B cell (primary cell): ENCODE data around the gene ARSD. TPM values are rescaled to one million over a fixed set of nuclear protein-coding genes. Genes with fewer than 3 reads are reported as not detected.
"Not testable (repeated sequence)": the region's sequence is repeated elsewhere in the genome, so short reads cannot be mapped to it uniquely, and the experiment has no call there.

ENCODE experiments used
- ATAC-seq: fragments of 200-7000 bp; cut with Tn5 transposase; one replicate; pipeline ENCODE4 v1.10.0; 2021; ENCODE audit warnings: low read depth, mild to moderate bottlenecking, moderate number of reproducible peaks, moderate library complexity
- CTCF ChIA-PET: fragments of 350-600 bp; sonication (Branson Sonifier 250); formaldehyde crosslinking; loops from one replicate; lab custom pipeline; 2021; ENCODE audit warnings: antibody characterized with exemption, inconsistent platforms; lab: Charles Lee
- POLR2A ChIA-PET: fragments of 350-600 bp; sonication (Branson Sonifier 250); formaldehyde crosslinking; loops from one replicate; lab custom pipeline; 2021; ENCODE audit warnings: antibody characterized with exemption; lab: Charles Lee
- DNase-seq: peaks from one replicate; pipeline ENCODE4 v3.0.0; 2013
- H2AFZ ChIP-seq: 2 replicates; pipeline ENCODE4 v1.6.1; 2012; ENCODE audit warnings: mild to moderate bottlenecking, low read depth, low read length; ENCODE audit not compliant: insufficient read depth, poor library complexity, severe bottlenecking
- H3K27ac ChIP-seq, 2 donors: 1 replicate in 1 of 2; 2 replicates in 1 of 2; pipeline ENCODE4 v1.5.1; 2012 to 2013; ENCODE audit warnings: low read length in 2 of 2, mild to moderate bottlenecking in 2 of 2, moderate library complexity in 1 of 2
- H3K27me3 ChIP-seq, 4 experiments: fragments of 200-600 bp in 1 of 4; sonication (generic) in 1 of 4; replicated peaks in 1 of 4; 1 replicate in 2 of 4; 2 replicates in 2 of 4; pipeline versions ENCODE4 v1.6.1 to v1.7.0; 2013 to 2016; ENCODE audit warnings: low read length in 3 of 4, mild to moderate bottlenecking in 2 of 4, mixed read lengths in 1 of 4, moderate library complexity in 1 of 4; ENCODE audit not compliant: insufficient read depth in 4 of 4, control insufficient read depth in 3 of 4; ENCODE audit errors: control extremely low read depth in 1 of 4
- H3K36me3 ChIP-seq, 2 experiments: replicated peaks in 1 of 2; 1 replicate in 1 of 2; 2 replicates in 1 of 2; pipeline versions ENCODE4 v1.6.1 to v1.7.1; 2013; ENCODE audit warnings: low read length in 1 of 2; ENCODE audit not compliant: insufficient read depth in 2 of 2, control insufficient read depth in 1 of 2; ENCODE audit errors: control extremely low read depth in 1 of 2, extremely low read depth in 1 of 2
- H3K4me1 ChIP-seq, 2 donors: fragments of 200-600 bp in 1 of 2; sonication (generic) in 1 of 2; 1 replicate in 1 of 2; 2 replicates in 1 of 2; pipeline versions ENCODE4 v1.5.1 to v1.6.1; 2013 to 2017; ENCODE audit warnings: low read length in 2 of 2; ENCODE audit not compliant: control insufficient read depth in 2 of 2, insufficient read depth in 2 of 2
- H3K4me2 ChIP-seq: replicated peaks from 2 replicates; pipeline ENCODE3; 2012; ENCODE audit warnings: mild to moderate bottlenecking, low read depth, low read length; ENCODE audit not compliant: poor library complexity, severe bottlenecking
- H3K4me3 ChIP-seq, 5 experiments: fragments of 200-600 bp in 1 of 5; sonication (generic) in 1 of 5; 1 replicate in 3 of 5; 2 replicates in 2 of 5; pipeline versions ENCODE4 v1.5.1 to v1.7.0; 2011 to 2016; ENCODE audit warnings: low read length in 4 of 5, mild to moderate bottlenecking in 4 of 5, low read depth in 2 of 5, control low read depth in 1 of 5, moderate library complexity in 1 of 5; ENCODE audit not compliant: insufficient read depth in 1 of 5; ENCODE audit errors: control extremely low read depth in 1 of 5, extremely low read depth in 1 of 5
- H3K79me2 ChIP-seq: fragments of 200-600 bp; sonication (generic); one replicate; pipeline ENCODE4 v1.6.0; 2016; ENCODE audit warnings: low read length; ENCODE audit not compliant: control insufficient read depth, insufficient read depth
- H3K9ac ChIP-seq: fragments of 200-600 bp; sonication (generic); 2 replicates; pipeline ENCODE4 v1.6.1; 2017; ENCODE audit warnings: mild to moderate bottlenecking, low read length, moderate library complexity
- H3K9me3 ChIP-seq, 3 donors: one replicate each; pipeline versions ENCODE4 v1.6.1 to v1.7.1; 2013; ENCODE audit warnings: low read length in 2 of 3; ENCODE audit not compliant: control insufficient read depth in 2 of 3, insufficient read depth in 1 of 3; ENCODE audit errors: control extremely low read depth in 1 of 3
- H4K20me1 ChIP-seq: 2 replicates; pipeline ENCODE4 v1.6.0; 2012; ENCODE audit warnings: mild to moderate bottlenecking, low read length; ENCODE audit not compliant: insufficient read depth, control insufficient read depth, poor library complexity, severe bottlenecking
- H3K27ac Mint-ChIP-seq: one replicate; pipeline ENCODE4 v1.8.0; 2021; ENCODE audit warnings: mixed read lengths
- H3K27me3 Mint-ChIP-seq: one replicate; pipeline ENCODE4 v1.8.0; 2021; ENCODE audit warnings: mixed read lengths
- H3K4me1 Mint-ChIP-seq: one replicate; pipeline ENCODE4 v1.8.0; 2021; ENCODE audit warnings: mixed read lengths
- H3K4me3 Mint-ChIP-seq: one replicate; pipeline ENCODE4 v1.8.0; 2021; ENCODE audit warnings: mixed read lengths
- H3K9me3 Mint-ChIP-seq: one replicate; pipeline ENCODE4 v1.8.0; 2022; ENCODE audit warnings: mixed read lengths; ENCODE audit not compliant: insufficient read depth
- EZH2 ChIP-seq: IDR thresholded peaks from 2 replicates; pipeline ENCODE4 v1.6.1; 2012; ENCODE audit warnings: borderline replicate concordance, low read depth, mild to moderate bottlenecking, moderate library complexity, low read length; ENCODE audit not compliant: insufficient read depth, poor library complexity, severe bottlenecking
- WGBS: methylation state at CpG from one replicate; pipeline ENCODE4 v1.1.5; 2013; ENCODE audit warnings: missing lambda C conversion rate; ENCODE audit not compliant: insufficient coverage; 5-methylcytosine and 5-hydroxymethylcytosine counted together
- intact Hi-C: fragments of 100-400 bp; cut with micrococcal nuclease; formaldehyde crosslinking; loops from one replicate; pipeline ENCODE4 v1.10.0; 2022
- polyA plus RNA-seq: library from polyadenylated mRNA; depleted of rRNA; stranded (reverse); fragments of >200 nt; gene quantifications from 2 replicates; pipeline ENCODE4 v1.2.3, GENCODE V29; 2012
- total RNA-seq, 2 donors: library from RNA; stranded (reverse); fragments of 120-200 nt in 1 of 2; gene quantifications; 1 replicate in 1 of 2; 2 replicates in 1 of 2; pipeline versions ENCODE4 v1.2.3 to v1.2.4, GENCODE V29; 2013 to 2022
- TF ChIP-seq, protein P1 (sequence below): fragments of 200-600 bp; IDR thresholded peaks from one replicate; pipeline ENCODE4 v1.8.0; 2022; ENCODE audit warnings: antibody characterized with exemption, mild to moderate bottlenecking

Gene ARSD
- total and polyA plus RNA-seq, 2 donors (not counting 1 experiment from before 2014, with no cell fraction given): 2.7 to 13.3 TPM

DNA sequence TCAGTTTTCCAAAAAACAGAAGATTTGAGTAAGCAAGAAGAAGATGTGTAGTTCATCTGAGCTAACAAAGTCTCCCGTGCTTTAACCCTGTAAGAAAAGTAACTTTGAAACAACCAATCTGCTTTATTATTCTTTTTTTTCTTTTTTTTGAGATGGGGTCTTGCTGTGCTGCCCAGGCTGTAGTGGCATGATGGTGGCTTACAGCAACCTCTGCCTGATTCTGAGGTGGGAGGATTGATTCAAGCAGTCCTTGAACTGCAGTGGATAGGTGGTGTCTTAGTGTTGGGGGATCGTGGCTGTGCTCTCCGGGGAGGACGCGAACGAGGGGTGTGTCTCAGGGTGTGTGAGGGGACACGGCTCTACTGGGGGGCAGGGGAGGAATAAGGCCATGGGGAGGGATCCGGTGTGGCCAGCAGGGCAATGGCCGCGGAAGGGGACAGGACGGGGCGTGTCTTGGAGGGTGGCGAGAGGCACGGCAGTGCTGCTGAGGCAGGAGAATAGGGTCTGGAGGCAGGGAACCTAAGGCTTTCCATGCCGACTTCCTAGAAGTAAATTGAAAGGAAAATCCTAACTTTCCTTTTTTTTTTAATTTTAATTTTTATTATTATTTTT lies 2.4 kb downstream of the ARSD start:
- Histone ChIP-seq H3K9me3 (no peaks in the 10 kb centered on the region), H3K79me2 (no peaks in the 10 kb centered on the region), H3K4me2 (no peak overlapping the region), H4K20me1 (no peaks in the 10 kb centered on the region), H3K27me3 (no peaks in the 10 kb centered on the region), H3K4me1 (no peaks in the 10 kb centered on the region), H2AFZ (no peak overlapping the region), H3K27ac (no peak overlapping the region), H3K36me3 (no peaks in the 10 kb centered on the region), H3K9ac (no peak overlapping the region), H3K4me3 (no peak overlapping the region)
- Mint-ChIP-seq H3K9me3 (no peaks in the 10 kb centered on the region), H3K27me3 (no peaks in the 10 kb centered on the region), H3K4me1 (peaks cover 4% of the 10 kb centered on the region), H3K4me3 (no peak overlapping the region), H3K27ac (peak overlapping the region; percentile 71)
- no peak for TF ChIP-seq EZH2
- TF ChIP-seq, protein P1, sequence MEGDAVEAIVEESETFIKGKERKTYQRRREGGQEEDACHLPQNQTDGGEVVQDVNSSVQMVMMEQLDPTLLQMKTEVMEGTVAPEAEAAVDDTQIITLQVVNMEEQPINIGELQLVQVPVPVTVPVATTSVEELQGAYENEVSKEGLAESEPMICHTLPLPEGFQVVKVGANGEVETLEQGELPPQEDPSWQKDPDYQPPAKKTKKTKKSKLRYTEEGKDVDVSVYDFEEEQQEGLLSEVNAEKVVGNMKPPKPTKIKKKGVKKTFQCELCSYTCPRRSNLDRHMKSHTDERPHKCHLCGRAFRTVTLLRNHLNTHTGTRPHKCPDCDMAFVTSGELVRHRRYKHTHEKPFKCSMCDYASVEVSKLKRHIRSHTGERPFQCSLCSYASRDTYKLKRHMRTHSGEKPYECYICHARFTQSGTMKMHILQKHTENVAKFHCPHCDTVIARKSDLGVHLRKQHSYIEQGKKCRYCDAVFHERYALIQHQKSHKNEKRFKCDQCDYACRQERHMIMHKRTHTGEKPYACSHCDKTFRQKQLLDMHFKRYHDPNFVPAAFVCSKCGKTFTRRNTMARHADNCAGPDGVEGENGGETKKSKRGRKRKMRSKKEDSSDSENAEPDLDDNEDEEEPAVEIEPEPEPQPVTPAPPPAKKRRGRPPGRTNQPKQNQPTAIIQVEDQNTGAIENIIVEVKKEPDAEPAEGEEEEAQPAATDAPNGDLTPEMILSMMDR: no peak
- no CpG with 5 or more reads among the region's 15 CpGs for WGBS
- ATAC-seq (no peak), DNase-seq (no peak)
- ChIA-PET CTCF (interaction anchor here (0.7 kb wide), 1 partner anchor 61 kb away, joined by 3 read pairs; no protein-coding TSS in a partner anchor), POLR2A (interaction anchor here (0.5 kb wide), 1 partner anchor 886 kb away, joined by 3 read pairs; no protein-coding TSS in a partner anchor)
- intact Hi-C loops: loop anchor here (5.0 kb wide), 2 partner anchors 234 to 786 kb away; partner anchors contain the start of genes CD99 and PRKX

DNA sequence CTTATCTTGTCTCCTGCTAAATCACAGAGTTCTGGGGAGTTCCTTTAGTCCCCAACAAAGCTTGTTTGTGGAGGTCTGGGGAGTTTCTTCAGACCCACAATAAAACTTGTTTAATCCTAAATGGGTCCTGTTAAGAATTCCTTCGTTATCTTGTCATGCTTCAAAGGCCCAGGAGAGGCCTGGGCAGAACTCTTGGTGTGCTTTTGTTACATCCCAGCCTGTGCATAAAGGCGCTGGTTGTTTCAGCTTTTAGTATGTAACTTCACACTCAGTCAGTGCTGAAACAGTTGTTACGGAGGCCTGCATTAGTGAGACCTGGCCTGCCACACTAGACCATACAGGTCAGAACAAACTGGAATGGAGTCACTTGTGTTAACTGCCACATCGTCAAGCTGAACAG lies 2.9 kb downstream of the ARSD start:
- H3K9ac ChIP-seq, H3K4me1 ChIP-seq, H3K27me3 Mint-ChIP-seq, H3K36me3 ChIP-seq, ATAC-seq, H2AFZ ChIP-seq, H3K4me3 Mint-ChIP-seq, H3K27me3 ChIP-seq, H3K4me1 Mint-ChIP-seq, H3K9me3 Mint-ChIP-seq, DNase-seq, H3K79me2 ChIP-seq, H3K27ac ChIP-seq, H3K4me3 ChIP-seq, H3K9me3 ChIP-seq, H4K20me1 ChIP-seq, H3K4me2 ChIP-seq, CTCF ChIA-PET: not testable (repeated sequence)
- intact Hi-C loops: loop anchor here (5.0 kb wide), 2 partner anchors 234 to 786 kb away; partner anchors contain the start of genes CD99 and PRKX
- POLR2A ChIA-PET: interaction anchor here (0.5 kb wide), 1 partner anchor 887 kb away, joined by 3 read pairs; no protein-coding TSS in a partner anchor
- WGBS: no CpG with 5 or more reads among the region's 4 CpGs
- peak overlapping the region; percentile 6 for H3K27ac Mint-ChIP-seq
